CD8-positive, alpha-beta memory T cell (primary cell): Measurements from ENCODE around the gene LRRC3C. TPM values are rescaled to one million over a fixed set of nuclear protein-coding genes. Genes with fewer than 3 reads are reported as not detected.
"Not testable (repeated sequence)": the region's sequence is repeated elsewhere in the genome, so short reads cannot be mapped to it uniquely, and the experiment has no call there.

Experiments used
- CTCF ChIA-PET: fragments of 350-600 bp; sonication (Branson Sonifier 250); formaldehyde crosslinking; loops from one replicate; lab custom pipeline; 2021; ENCODE audit warnings: antibody characterized with exemption; lab: Charles Lee
- POLR2A ChIA-PET: fragments of 350-600 bp; sonication (Branson Sonifier 250); formaldehyde crosslinking; loops from one replicate; lab custom pipeline; 2021; ENCODE audit warnings: antibody characterized with exemption; lab: Charles Lee
- DNase-seq, 5 donors: peaks; one replicate each; pipeline versions ENCODE4 v3.0.0 to v3.0.0-alpha.2; 2020 to 2022; ENCODE audit warnings: mixed read lengths in 1 of 5
- H3K27ac ChIP-seq: one replicate; pipeline ENCODE4 v1.7.0; 2013; ENCODE audit warnings: low read depth, mild to moderate bottlenecking, low read length, moderate library complexity
- H3K27me3 ChIP-seq: 2 replicates; pipeline ENCODE4 v1.7.0; 2013; ENCODE audit warnings: low read length, mild to moderate bottlenecking; ENCODE audit not compliant: insufficient read depth, poor library complexity, severe bottlenecking
- H3K36me3 ChIP-seq: 2 replicates; pipeline ENCODE4 v1.7.0; 2013; ENCODE audit warnings: mild to moderate bottlenecking, low read length, moderate library complexity; ENCODE audit not compliant: insufficient read depth
- H3K4me1 ChIP-seq: 2 replicates; pipeline ENCODE4 v1.7.0; 2013; ENCODE audit warnings: mild to moderate bottlenecking, low read length, moderate library complexity; ENCODE audit not compliant: insufficient read depth
- H3K4me3 ChIP-seq: 2 replicates; pipeline ENCODE4 v1.7.0; 2013; ENCODE audit warnings: mild to moderate bottlenecking, low read length
- H3K9me3 ChIP-seq: 2 replicates; pipeline ENCODE4 v1.7.0; 2013; ENCODE audit warnings: mild to moderate bottlenecking, low read length
- H3K27ac Mint-ChIP-seq, 8 donors: one replicate each; pipeline ENCODE4 v1.8.0; 2020 to 2021; ENCODE audit warnings: mixed read lengths in 8 of 8, mild to moderate bottlenecking in 6 of 8, inconsistent platforms in 3 of 8, moderate library complexity in 3 of 8
- H3K27me3 Mint-ChIP-seq, 2 donors: one replicate each; pipeline ENCODE4 v1.8.0; 2020 to 2021; ENCODE audit warnings: mixed read lengths in 2 of 2, mild to moderate bottlenecking in 1 of 2, moderate library complexity in 1 of 2
- H3K36me3 Mint-ChIP-seq, 3 donors: one replicate each; pipeline ENCODE4 v1.8.0; 2020 to 2021; ENCODE audit warnings: mixed read lengths in 3 of 3, inconsistent platforms in 1 of 3, mild to moderate bottlenecking in 1 of 3
- H3K4me1 Mint-ChIP-seq, 3 donors: one replicate each; pipeline ENCODE4 v1.8.0; 2020 to 2021; ENCODE audit warnings: mixed read lengths in 3 of 3, inconsistent platforms in 1 of 3, mild to moderate bottlenecking in 1 of 3
- H3K4me3 Mint-ChIP-seq, 7 donors: one replicate each; pipeline ENCODE4 v1.8.0; 2020 to 2021; ENCODE audit warnings: mixed read lengths in 7 of 7, mild to moderate bottlenecking in 6 of 7, moderate library complexity in 4 of 7, inconsistent platforms in 2 of 7
- H3K9me3 Mint-ChIP-seq, 5 donors: one replicate each; pipeline ENCODE4 v1.8.0; 2020 to 2022; ENCODE audit warnings: mixed read lengths in 5 of 5, mild to moderate bottlenecking in 3 of 5, moderate library complexity in 2 of 5, inconsistent platforms in 1 of 5
- polyA plus RNA-seq: library from polyadenylated mRNA; unstranded; fragments of 300-500 nt; fragmentation: Illumina TruSeq; gene quantifications from one replicate; pipeline ENCODE4 v1.2.3, GENCODE V29; 2021
- total RNA-seq, 2 experiments: library from RNA; stranded (reverse); gene quantifications; one replicate each; pipeline ENCODE4 v1.2.3, GENCODE V29; 2021

The LRRC3C gene
- total and polyA plus RNA-seq, 3 experiments from 2014 or later = not detected

- not testable (repeated sequence) for H3K27me3 ChIP-seq, H3K4me3 ChIP-seq, H3K27ac ChIP-seq, H3K9me3 Mint-ChIP-seq, H3K36me3 ChIP-seq, H3K4me3 Mint-ChIP-seq, H3K27ac Mint-ChIP-seq, H3K27me3 Mint-ChIP-seq, DNase-seq, H3K9me3 ChIP-seq
- peaks cover 14% of the 10 kb centered on the region for H3K4me1 ChIP-seq
- ChIA-PET CTCF (interaction anchor here (1.4 kb wide), 1 partner anchor 24 kb away, joined by 3 read pairs; no protein-coding TSS in a partner anchor), POLR2A (interaction anchor here (0.6 kb wide), 1 partner anchor 89 kb away, joined by 3 read pairs; no protein-coding TSS in a partner anchor)
- H3K36me3 Mint-ChIP-seq = peaks cover 6 to 37% (median 19%) of the 10 kb centered on the region in 3 donors
- H3K4me1 Mint-ChIP-seq = peaks cover 17 to 20% (median 18%) of the 10 kb centered on the region in 3 donors
Observed at GRCh38 chr17:39902027-39902426, 25.5 kb upstream of the LRRC3C start.

GRCh38 chr17:39903158-39903884, 24.2 kb upstream of the LRRC3C start:
- Mint-ChIP-seq H3K36me3 (peaks cover 6 to 46% (median 23%) of the 10 kb centered on the region in 3 donors), H3K27ac (peak overlapping the region in 6 of 8 donors; percentile 52 to 80 (median 67)), H3K9me3 (no peaks in the 10 kb centered on the region), H3K4me1 (peaks cover 17 to 20% (median 18%) of the 10 kb centered on the region in 3 donors), H3K27me3 (no peaks in the 10 kb centered on the region), H3K4me3 (peak overlapping the region in 6 of 7 donors; percentile 6 to 65 (median 48))
- Histone ChIP-seq H3K36me3 (no peaks in the 10 kb centered on the region), H3K9me3 (no peaks in the 10 kb centered on the region), H3K4me1 (peaks cover 14% of the 10 kb centered on the region), H3K27ac (peak overlapping the region; percentile 11), H3K27me3 (no peaks in the 10 kb centered on the region), H3K4me3 (no peak overlapping the region)
- CTCF ChIA-PET = interaction anchor here (1.4 to 1.6 kb wide), 2 partner anchors 22 to 77 kb away, joined by 3 read pairs; partner anchors contain the start of gene PSMD3
- POLR2A ChIA-PET = interaction anchor here (0.6 kb wide), 1 partner anchor 166 kb away, joined by 6 read pairs; no protein-coding TSS in a partner anchor
- no peak for DNase-seq

DNA sequence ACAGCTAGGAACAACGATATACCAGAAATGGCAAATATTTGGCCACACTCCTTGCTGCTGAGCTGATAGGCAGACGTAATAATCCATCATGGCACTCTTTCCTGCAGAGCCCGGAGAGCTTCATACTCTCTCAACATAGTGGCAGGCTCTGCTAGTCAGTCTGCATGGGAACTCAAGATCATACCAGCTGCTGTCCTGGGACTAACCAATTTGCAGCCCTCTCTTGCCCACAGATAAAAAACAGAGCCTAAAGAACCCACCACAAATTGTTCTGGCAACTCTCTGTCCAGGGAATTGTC, 22.6 kb upstream of the LRRC3C start:
- ChIA-PET CTCF (interaction anchor here (0.9 to 1.6 kb wide), 2 partner anchors 54 to 75 kb away, joined by 3 to 5 read pairs; partner anchors contain the start of gene PSMD3), POLR2A (no interaction called here)
- Histone ChIP-seq H3K27me3 (no peaks in the 10 kb centered on the region), H3K4me1 (peaks cover 14% of the 10 kb centered on the region), H3K36me3 (peaks cover 5% of the 10 kb centered on the region), H3K27ac (no peak overlapping the region), H3K9me3 (no peaks in the 10 kb centered on the region), H3K4me3 (no peak overlapping the region)
- Mint-ChIP-seq H3K27me3 (no peaks in the 10 kb centered on the region), H3K36me3 (peaks cover 6 to 58% (median 26%) of the 10 kb centered on the region in 3 donors), H3K27ac (peak overlapping the region in 1 of 8 donors; percentile 77), H3K9me3 (no peaks in the 10 kb centered on the region), H3K4me1 (peaks cover 17 to 20% (median 18%) of the 10 kb centered on the region in 3 donors), H3K4me3 (no peak overlapping the region)
- no peak for DNase-seq

DNA sequence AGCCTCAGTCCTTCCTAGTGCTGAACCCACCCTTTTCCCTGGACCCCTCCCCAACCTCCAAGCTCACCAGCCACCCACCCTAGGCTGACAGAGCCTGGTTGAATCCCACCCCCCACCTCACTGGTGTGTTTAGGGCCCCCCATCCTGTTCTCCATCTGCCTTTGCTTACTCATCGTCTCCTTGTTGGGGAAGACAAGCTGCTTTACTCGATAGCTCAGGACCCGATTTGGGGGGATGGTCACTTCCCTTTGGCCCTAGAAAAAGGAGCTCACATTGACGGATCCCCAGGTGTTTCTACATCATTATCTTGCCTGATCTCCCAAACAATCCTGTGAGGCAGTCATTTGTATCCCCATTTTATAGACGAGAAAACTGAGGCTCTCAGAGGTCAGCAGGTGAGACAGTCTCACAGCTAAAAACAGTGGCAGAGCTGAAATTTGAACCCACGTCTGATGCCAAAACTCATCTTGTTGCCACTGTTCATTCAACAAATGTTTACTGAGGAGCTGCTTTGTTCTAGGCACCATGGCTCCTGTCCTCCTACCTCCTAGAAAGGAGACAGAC, 18.7 kb upstream of the LRRC3C start:
- Mint-ChIP-seq H3K36me3 (peaks cover 9 to 85% (median 36%) of the 10 kb centered on the region in 3 donors), H3K27me3 (no peaks in the 10 kb centered on the region), H3K9me3 (no peaks in the 10 kb centered on the region), H3K4me3 (no peak overlapping the region), H3K4me1 (peaks cover 7 to 10% (median 8%) of the 10 kb centered on the region in 3 donors), H3K27ac (peak overlapping the region in 2 of 8 donors; percentile 4 to 5)
- H3K4me1 ChIP-seq = peaks cover 1% of the 10 kb centered on the region
- no peak for DNase-seq
- H3K9me3 ChIP-seq = no peaks in the 10 kb centered on the region
- no peaks in the 10 kb centered on the region for H3K27me3 ChIP-seq
- peaks cover 6% of the 10 kb centered on the region for H3K36me3 ChIP-seq
- no peak overlapping the region for H3K4me3 ChIP-seq
- no peak overlapping the region for H3K27ac ChIP-seq
- ChIA-PET CTCF (interaction anchor here (0.9 to 1.7 kb wide), 2 partner anchors 72 to 255 kb away, joined by 3 to 4 read pairs; partner anchors contain the start of gene PSMD3), POLR2A (interaction anchor here (0.7 kb wide), 4 partner anchors 11 to 149 kb away, joined by 4 to 16 read pairs (median 4); no protein-coding TSS in a partner anchor)

- Histone ChIP-seq H3K27ac (no peak overlapping the region), H3K4me1 (peaks cover 11% of the 10 kb centered on the region), H3K27me3 (no peaks in the 10 kb centered on the region), H3K36me3 (peaks cover 15% of the 10 kb centered on the region), H3K4me3 (no peak overlapping the region), H3K9me3 (no peaks in the 10 kb centered on the region)
- H3K27ac Mint-ChIP-seq = no peak overlapping the region
- POLR2A ChIA-PET = no interaction called here
- no peak overlapping the region for H3K4me3 Mint-ChIP-seq
- DNase-seq = no peak
- peaks cover 0 to 4% of the 10 kb centered on the region in 2 donors for H3K27me3 Mint-ChIP-seq
- H3K4me1 Mint-ChIP-seq = peaks cover 19 to 31% (median 31%) of the 10 kb centered on the region in 3 donors
- H3K36me3 Mint-ChIP-seq = peaks cover 6 to 76% (median 32%) of the 10 kb centered on the region in 3 donors
- CTCF ChIA-PET = no interaction called here
- H3K9me3 Mint-ChIP-seq = no peaks in the 10 kb centered on the region
Observed at GRCh38 chr17:39913989-39914388, 13.5 kb upstream of the LRRC3C start.

DNA sequence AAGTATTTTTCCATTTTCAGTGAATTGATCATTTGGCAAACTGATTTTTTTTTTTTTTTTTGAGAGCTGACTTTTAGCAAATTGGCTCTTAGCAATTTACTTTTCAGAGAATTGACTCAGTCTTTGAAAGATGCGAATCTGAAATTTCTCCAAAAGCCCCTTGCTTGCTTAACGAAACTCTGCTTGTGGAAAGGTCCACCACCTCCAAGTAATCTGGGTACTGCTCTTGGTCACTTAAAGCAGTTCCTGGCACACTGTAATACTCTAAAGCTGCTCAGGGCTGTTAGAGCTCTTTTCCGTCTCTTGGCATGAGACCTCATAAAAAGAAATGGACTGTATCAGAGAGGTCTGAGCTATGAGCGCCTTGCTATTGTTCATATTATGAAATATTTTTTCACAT, 12.0 kb upstream of the LRRC3C start:
- Mint-ChIP-seq H3K27me3 (peaks cover 0 to 4% of the 10 kb centered on the region in 2 donors), H3K4me1 (peaks cover 22 to 41% (median 40%) of the 10 kb centered on the region in 3 donors), H3K9me3 (no peaks in the 10 kb centered on the region), H3K27ac (peak overlapping the region in 1 of 8 donors; percentile 26), H3K4me3 (no peak overlapping the region), H3K36me3 (peaks cover 6 to 72% (median 30%) of the 10 kb centered on the region in 3 donors)
- DNase-seq = no peak
- POLR2A ChIA-PET = interaction anchor here (0.7 to 0.8 kb wide), 2 partner anchors 29 to 160 kb away, joined by 3 to 4 read pairs; no protein-coding TSS in a partner anchor
- Histone ChIP-seq H3K4me3 (no peak overlapping the region), H3K36me3 (peaks cover 15% of the 10 kb centered on the region), H3K27ac (no peak overlapping the region), H3K4me1 (peaks cover 19% of the 10 kb centered on the region), H3K9me3 (no peaks in the 10 kb centered on the region), H3K27me3 (no peaks in the 10 kb centered on the region)
- CTCF ChIA-PET = interaction anchor here (0.6 to 1.0 kb wide), 2 partner anchors 124 to 185 kb away, joined by 3 read pairs; no protein-coding TSS in a partner anchor

- Mint-ChIP-seq H3K27ac (peak overlapping the region in 4 of 8 donors; percentile 5 to 83 (median 55)), H3K27me3 (peaks cover 0 to 4% of the 10 kb centered on the region in 2 donors), H3K36me3 (peaks cover 3 to 75% (median 26%) of the 10 kb centered on the region in 3 donors), H3K4me1 (peaks cover 34 to 54% (median 54%) of the 10 kb centered on the region in 3 donors), H3K4me3 (no peak overlapping the region), H3K9me3 (no peaks in the 10 kb centered on the region)
- H3K9me3 ChIP-seq = no peaks in the 10 kb centered on the region
- DNase-seq = no peak
- H3K27ac ChIP-seq = no peak overlapping the region
- no peaks in the 10 kb centered on the region for H3K27me3 ChIP-seq
- ChIA-PET CTCF (interaction anchor here (0.8 kb wide), 1 partner anchor 164 kb away, joined by 3 read pairs; no protein-coding TSS in a partner anchor), POLR2A (no interaction called here)
- no peak overlapping the region for H3K4me3 ChIP-seq
- peaks cover 33% of the 10 kb centered on the region for H3K4me1 ChIP-seq
- peaks cover 20% of the 10 kb centered on the region for H3K36me3 ChIP-seq
Observed at GRCh38 chr17:39916918-39917317, 10.6 kb upstream of the LRRC3C start.
